Transverse colon (tissue), 4 donors: ENCODE results near the gene ZYX. TPM values are rescaled to one million over a fixed set of nuclear protein-coding genes. Genes with fewer than 3 reads are reported as not detected.
A peak's percentile ranks its signal among the peaks of the same experiment; 100 is the strongest.

Experiments used
- DNase-seq: peaks from one replicate; pipeline ENCODE4 v3.0.0-alpha.2; 2019
- H3K27ac ChIP-seq, 4 donors: fragments of 200-600 bp; sonication (generic); 2 replicates each; pipeline ENCODE4 v1.5.1; 2016 to 2018; ENCODE audit warnings: inconsistent platforms in 4 of 4
- H3K27me3 ChIP-seq: fragments of 200-600 bp; sonication (generic); 2 replicates; pipeline ENCODE4 v1.5.1; 2017; ENCODE audit warnings: inconsistent platforms
- H3K36me3 ChIP-seq, 4 donors: fragments of 200-600 bp; sonication (generic); 2 replicates each; pipeline ENCODE4 v1.5.1; 2017 to 2019; ENCODE audit warnings: inconsistent platforms in 4 of 4
- H3K4me1 ChIP-seq, 4 donors: fragments of 200-600 bp; sonication (generic); 2 replicates each; pipeline ENCODE4 v1.5.1; 2017 to 2020; ENCODE audit warnings: inconsistent platforms in 4 of 4
- H3K4me3 ChIP-seq, 4 donors: fragments of 200-600 bp; sonication (generic); 1 replicate in 1 of 4; 2 replicates in 3 of 4; pipeline versions ENCODE4 v1.5.1 to v1.6.1; 2017 to 2019; ENCODE audit warnings: inconsistent platforms in 4 of 4
- H3K9me3 ChIP-seq, 2 donors: fragments of 200-600 bp; sonication (generic); 2 replicates each; pipeline ENCODE4 v1.5.1; 2017 to 2019; ENCODE audit warnings: inconsistent platforms in 2 of 2
- CTCF ChIP-seq, 5 experiments: fragments of 200-600 bp in 3 of 5; fragments of 450-650 bp in 2 of 5; sonication (generic) in 3 of 5; IDR thresholded peaks; 1 replicate in 2 of 5; 2 replicates in 3 of 5; pipeline ENCODE4 v1.5.1; 2016 to 2017; ENCODE audit warnings: antibody characterized with exemption in 5 of 5, inconsistent platforms in 3 of 5, mild to moderate bottlenecking in 2 of 5, moderate library complexity in 1 of 5
- EP300 ChIP-seq: sonication (generic); formaldehyde crosslinking; IDR thresholded peaks from one replicate; pipeline ENCODE4 v1.6.1; 2017; ENCODE audit warnings: antibody characterized with exemption, low read depth
- POLR2A ChIP-seq: fragments of 450-650 bp; IDR thresholded peaks from one replicate; pipeline ENCODE4 v1.6.1; 2016; ENCODE audit warnings: antibody characterized with exemption, mild to moderate bottlenecking, moderate library complexity
- POLR2AphosphoS5 ChIP-seq, 3 donors: sonication (generic); formaldehyde crosslinking; IDR thresholded peaks; one replicate each; pipeline ENCODE4 v1.6.1; 2016; ENCODE audit warnings: antibody characterized with exemption in 3 of 3
- WGBS, 2 donors: methylation state at CpG; one replicate each; pipeline ENCODE4 v1.1.5; 2018; ENCODE audit warnings: low coverage in 1 of 2; 5-methylcytosine and 5-hydroxymethylcytosine counted together
- in situ Hi-C, 4 donors: fragments of 200-750 bp; cut with MboI; loops; one replicate each; pipeline versions ENCODE4 v1.15.0 to v1.15.1; 2017; ENCODE audit warnings: low sequenced_read_pairs in 3 of 4, low pct_ligation_motif_present in 1 of 4, low pct_unique_long_range_greater_than_20kb in 1 of 4
- intact Hi-C: fragments of 100-400 bp; cut with DNase I; formaldehyde crosslinking; loops from one replicate; pipeline ENCODE4 v1.15.1; 2023; ENCODE audit warnings: low total_unique reads
- total RNA-seq, 4 donors: library from RNA; depleted of rRNA; stranded (reverse); fragments of >200 nt; gene quantifications; one replicate each; pipeline ENCODE4 v1.1.0, GENCODE V29; 2016

The ZYX gene
- total RNA-seq, 4 donors from 2014 or later = 45.2 to 217 (median 110) TPM

DNA sequence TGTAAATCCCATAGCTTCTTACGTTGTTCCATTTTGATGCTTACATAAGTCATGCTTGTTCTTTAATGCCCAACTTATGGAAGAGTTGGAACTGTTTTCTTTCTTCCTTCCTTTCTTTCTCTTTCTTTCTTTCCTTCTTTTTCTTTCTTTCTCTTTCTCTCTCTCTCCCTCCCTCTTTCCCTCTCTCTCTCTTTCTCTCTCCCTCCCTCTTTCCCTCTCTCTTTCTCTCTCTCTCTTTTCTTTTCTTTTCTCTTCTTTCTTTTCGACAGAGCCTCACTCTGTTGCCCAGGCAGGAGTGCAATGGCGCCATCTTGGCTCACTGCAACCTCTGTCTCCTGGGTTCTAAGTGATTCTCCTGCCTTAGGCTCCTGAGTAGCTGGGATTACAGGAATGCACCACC, 37.5 kb upstream of the ZYX start:
- peaks cover 15% of the 10 kb centered on the region for H3K27me3 ChIP-seq
- H3K36me3 ChIP-seq = no peaks in the 10 kb centered on the region
- intact Hi-C loops = no loop called here
- H3K4me3 ChIP-seq = no peak overlapping the region
- TF ChIP-seq EP300 = no peak
- no peak for TF ChIP-seq CTCF (IDR thresholded peaks at IDR 0.05)
- no peak for TF ChIP-seq POLR2AphosphoS5 (IDR thresholded peaks at IDR 0.05)
- peaks cover 0 to 8% (median 3%) of the 10 kb centered on the region in 4 donors for H3K4me1 ChIP-seq
- in situ Hi-C loops = loop anchor here in 1 of 4 donors (25.0 kb wide), 1 partner anchor 331 kb away; no protein-coding TSS in a partner anchor
- no peaks in the 10 kb centered on the region for H3K9me3 ChIP-seq
- DNase-seq = no peak
- H3K27ac ChIP-seq = no peak overlapping the region
- WGBS, 2 donors = 94 to 100% methylated on average over 3 of the region's 3 CpGs

DNA sequence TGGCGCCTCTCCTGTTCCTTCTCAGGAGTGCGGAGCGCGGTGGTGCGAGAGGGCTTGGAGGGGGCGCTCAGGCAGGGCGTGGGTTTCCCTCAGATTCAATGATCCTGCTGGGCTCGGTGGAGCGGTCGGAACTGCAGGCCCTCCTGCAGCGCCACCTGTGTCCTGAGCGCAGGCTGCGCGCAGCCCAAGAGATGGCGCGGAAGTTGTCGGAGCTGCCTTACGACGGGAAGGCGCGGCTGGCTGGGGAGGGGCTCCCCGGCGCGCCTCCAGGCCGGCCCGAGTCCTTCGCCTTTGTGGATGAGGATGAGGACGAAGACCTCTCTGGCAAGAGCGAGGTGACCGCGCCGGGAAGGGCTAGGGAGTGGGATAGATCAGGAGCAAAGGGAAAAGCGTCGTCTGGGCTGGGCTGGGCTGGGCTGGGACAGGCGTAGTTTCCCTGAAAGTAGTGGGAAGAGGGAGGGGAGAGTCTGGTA, 35.7 kb upstream of the ZYX start:
- H3K9me3 ChIP-seq = no peaks in the 10 kb centered on the region
- no peak overlapping the region for H3K27ac ChIP-seq
- intact Hi-C loops = no loop called here
- H3K4me1 ChIP-seq = peaks cover 0 to 8% (median 3%) of the 10 kb centered on the region in 4 donors
- peaks cover 6% of the 10 kb centered on the region for H3K27me3 ChIP-seq
- H3K36me3 ChIP-seq = no peaks in the 10 kb centered on the region
- in situ Hi-C loops = loop anchor here in 1 of 4 donors (25.0 kb wide), 1 partner anchor 333 kb away; no protein-coding TSS in a partner anchor
- peak; percentile 70 for DNase-seq
- 0 to 12% methylated on average over 1 to 23 of the region's 35 CpGs for WGBS, 2 donors
- peak overlapping the region in 1 of 4 donors; percentile 30 for H3K4me3 ChIP-seq
- TF ChIP-seq CTCF (IDR thresholded peaks at IDR 0.05) (peak; percentile 41 to 61 (median 52)), POLR2A (no peak)

DNA sequence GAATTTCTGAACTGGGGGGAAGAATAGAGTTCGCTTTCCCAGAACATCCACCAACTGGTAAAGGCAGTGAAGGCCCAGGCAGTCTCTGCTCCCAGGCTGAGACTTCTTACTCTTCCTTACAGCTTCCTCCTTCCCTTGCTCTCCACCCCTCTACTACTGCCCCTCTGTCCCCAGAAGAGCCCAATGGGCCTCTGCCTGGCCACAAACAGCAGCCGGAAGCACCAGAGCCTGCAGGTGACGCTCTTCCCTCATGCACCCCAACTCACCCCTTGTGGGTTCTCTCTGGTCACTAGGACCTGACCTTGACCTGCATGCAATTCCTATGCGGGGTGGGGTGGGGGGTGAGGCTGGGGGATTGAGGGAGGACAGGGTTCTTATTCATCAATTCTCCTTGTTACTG, 35.1 kb upstream of the ZYX start:
- Histone ChIP-seq H3K36me3 (no peaks in the 10 kb centered on the region), H3K27ac (no peak overlapping the region), H3K4me3 (no peak overlapping the region), H3K9me3 (no peaks in the 10 kb centered on the region), H3K27me3 (peaks cover 6% of the 10 kb centered on the region), H3K4me1 (peaks cover 0 to 8% (median 3%) of the 10 kb centered on the region in 4 donors)
- in situ Hi-C loops = loop anchor here in 1 of 4 donors (25.0 kb wide), 1 partner anchor 334 kb away; no protein-coding TSS in a partner anchor
- WGBS, 2 donors = 96 to 100% methylated on average over 1 to 4 of the region's 4 CpGs
- TF ChIP-seq POLR2A (no peak), CTCF (IDR thresholded peaks at IDR 0.05) (no peak), POLR2AphosphoS5 (IDR thresholded peaks at IDR 0.05) (no peak), EP300 (no peak)
- intact Hi-C loops = no loop called here
- no peak for DNase-seq

DNA sequence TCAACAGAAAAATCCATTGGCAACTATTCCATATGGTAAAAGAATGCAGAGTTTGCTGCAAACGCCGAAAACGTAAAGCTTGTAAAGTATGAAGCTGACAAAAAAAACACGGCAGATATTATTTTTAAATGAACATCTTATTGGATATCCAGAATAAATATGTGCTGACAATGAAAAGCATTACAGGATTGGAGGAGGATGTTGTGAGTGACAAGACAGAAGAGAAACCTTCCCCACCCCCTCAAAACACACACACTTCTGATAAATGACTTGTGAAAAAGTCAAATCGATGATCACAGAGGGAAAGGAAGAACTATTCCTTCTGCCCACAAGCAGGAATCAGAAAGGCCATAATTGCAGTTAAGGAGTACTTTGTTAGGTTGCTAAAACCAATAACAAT, 33.2 kb upstream of the ZYX start:
- intact Hi-C loops (no loop called here), in situ Hi-C loops (loop anchor here in 1 of 4 donors (25.0 kb wide), 1 partner anchor 336 kb away; no protein-coding TSS in a partner anchor)
- no peak for DNase-seq
- Histone ChIP-seq H3K27ac (no peak overlapping the region), H3K9me3 (no peaks in the 10 kb centered on the region), H3K27me3 (peaks cover 6% of the 10 kb centered on the region), H3K4me1 (peaks cover 0 to 8% (median 3%) of the 10 kb centered on the region in 4 donors), H3K36me3 (no peaks in the 10 kb centered on the region), H3K4me3 (no peak overlapping the region)
- WGBS, 2 donors = 65 to 85% methylated on average over 5 of the region's 5 CpGs
- TF ChIP-seq EP300 = no peak

DNA sequence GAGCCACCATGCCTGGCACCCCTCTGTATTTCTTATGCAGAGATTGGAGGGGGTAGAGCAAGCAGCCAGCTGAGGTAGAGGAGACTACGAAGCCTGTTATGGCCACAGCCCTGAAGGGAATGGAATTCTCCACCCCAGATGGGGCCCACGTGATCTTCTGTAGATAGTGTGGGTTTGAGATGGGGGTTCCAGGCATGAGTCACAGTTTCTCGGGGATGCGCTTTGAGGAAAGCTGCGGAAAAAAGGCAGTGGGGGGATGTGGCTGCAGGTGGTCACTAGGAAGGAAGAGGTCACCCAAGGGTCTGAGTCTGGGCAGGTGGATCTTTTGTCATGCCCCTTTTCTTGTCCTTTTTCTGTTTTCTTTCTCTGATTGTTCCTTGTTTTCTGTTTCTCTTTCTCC, 30.1 kb upstream of the ZYX start:
- Histone ChIP-seq H3K36me3 (no peaks in the 10 kb centered on the region), H3K4me3 (no peak overlapping the region), H3K4me1 (no peaks in the 10 kb centered on the region), H3K27ac (no peak overlapping the region), H3K27me3 (peaks cover 3% of the 10 kb centered on the region), H3K9me3 (no peaks in the 10 kb centered on the region)
- intact Hi-C loops = no loop called here
- in situ Hi-C loops = no loop called here
- DNase-seq = no peak
- WGBS, 2 donors = 83 to 89% methylated on average over 3 to 5 of the region's 5 CpGs
- no peak for TF ChIP-seq EP300
- TF ChIP-seq POLR2A = no peak
- no peak for TF ChIP-seq POLR2AphosphoS5 (IDR thresholded peaks at IDR 0.05)
- TF ChIP-seq CTCF (IDR thresholded peaks at IDR 0.05) = no peak
